ENCODE measurements around the gene LRRC51.

LRRC51 gene

GRCh38 chr11:72080326-72081183 is at the start of gene LRRC51, which contains the start of gene NUMA1:
TSS of gene LRRC51 (plus strand) at chr11:72080850. CDS start at chr11:72089084, 8,234 bp downstream.
TSS of gene NUMA1 (minus strand) at chr11:72080542. CDS start at chr11:72035943, 44,599 bp downstream.
- peak; percentile 98 for DNase-seq (ENCODE audit: low read depth)

GRCh38 chr11:72036687-72037086 is 44.0 kb upstream of the LRRC51 start:
- DNase-seq (ENCODE audit: low read depth): no peak

GRCh38 chr11:72037554-72038311 is 42.9 kb upstream of the LRRC51 start:
- no peak for DNase-seq (ENCODE audit: low read depth)

- no peak for DNase-seq (ENCODE audit: low read depth)
Observed at GRCh38 chr11:72038491-72038890, 42.2 kb upstream of the LRRC51 start.

- no peak for DNase-seq (ENCODE audit: low read depth)
Observed at GRCh38 chr11:72039031-72039855, 41.4 kb upstream of the LRRC51 start.

- DNase-seq (ENCODE audit: low read depth): no peak
Observed at GRCh38 chr11:72039856-72040401, 40.7 kb upstream of the LRRC51 start.

- peak; percentile 58 for DNase-seq (ENCODE audit: low read depth)
Observed at GRCh38 chr11:72040491-72041363, 39.9 kb upstream of the LRRC51 start.

- peak; percentile 10 for DNase-seq (ENCODE audit: low read depth)
Observed at GRCh38 chr11:72041364-72042063, 39.1 kb upstream of the LRRC51 start.

- no peak for DNase-seq (ENCODE audit: low read depth)
Observed at GRCh38 chr11:72042064-72042745, 38.4 kb upstream of the LRRC51 start.

- no peak for DNase-seq (ENCODE audit: low read depth)
Observed at GRCh38 chr11:72045849-72046248, 34.8 kb upstream of the LRRC51 start.

GRCh38 chr11:72048766-72049460 is 31.7 kb upstream of the LRRC51 start:
- DNase-seq (ENCODE audit: low read depth): no peak

- DNase-seq (ENCODE audit: low read depth): no peak
Observed at GRCh38 chr11:72058416-72059034, 22.1 kb upstream of the LRRC51 start.

GRCh38 chr11:72061739-72062396 is 18.8 kb upstream of the LRRC51 start:
- DNase-seq (ENCODE audit: low read depth): no peak

- no peak for DNase-seq (ENCODE audit: low read depth)
Observed at GRCh38 chr11:72066855-72067254, 13.8 kb upstream of the LRRC51 start.

GRCh38 chr11:72067266-72067665 is 13.4 kb upstream of the LRRC51 start:
- DNase-seq (ENCODE audit: low read depth): no peak

- DNase-seq (ENCODE audit: low read depth): no peak
Observed at GRCh38 chr11:72067676-72068075, 13.0 kb upstream of the LRRC51 start.

GRCh38 chr11:72069200-72069599 is 11.4 kb upstream of the LRRC51 start:
- DNase-seq (ENCODE audit: low read depth): no peak

GRCh38 chr11:72069787-72070251 is 10.8 kb upstream of the LRRC51 start:
- DNase-seq (ENCODE audit: low read depth): no peak

All from stimulated activated CD8-positive, alpha-beta memory T cell treated with anti-CD3 and anti-CD28 coated beads, Interleukin-15, amount 100 ng/mL, for 1 hour (primary cell).